Prostate gland (tissue), 2 donors: ENCODE results near the gene CTNNA1.

Source experiments
- CTCF ChIP-seq, 4 experiments: fragments of 200-600 bp in 2 of 4; fragments of 450-650 bp in 2 of 4; sonication (generic) in 2 of 4; IDR thresholded peaks; 1 replicate in 3 of 4; 2 replicates in 1 of 4; pipeline ENCODE4 v1.5.1; 2016 to 2019; ENCODE audit warnings: antibody characterized with exemption in 4 of 4, mild to moderate bottlenecking in 2 of 4, moderate library complexity in 2 of 4
- POLR2A ChIP-seq: fragments of 450-650 bp; IDR thresholded peaks from one replicate; pipeline ENCODE4 v1.6.1; 2016; ENCODE audit warnings: antibody characterized with exemption, mild to moderate bottlenecking

GRCh38 chr5:138910546-138911185 lies 157.4 kb downstream of the CTNNA1 start:
- TF ChIP-seq CTCF (IDR thresholded peaks at IDR 0.05) (no peak), POLR2A (no peak)
